ENCODE measurements around the gene LEP. TPM values are rescaled to one million over a fixed set of nuclear protein-coding genes. Genes with fewer than 3 reads are reported as not detected.
A peak's percentile ranks its signal among the peaks of the same experiment; 100 is the strongest.

The LEP gene
- total and polyA plus RNA-seq, 9 of the 15 experiments (the other 6 are each of a cell fraction or from before 2014, with no cell fraction given) = not detected

- TF ChIP-seq CHCHD3 (CRISPR knock-in tag; IDR thresholded peaks at IDR 0.05) = no peak
- no peak for TF ChIP-seq E2F4 (CRISPR knock-in tag; IDR thresholded peaks at IDR 0.05; ENCODE audit: low read depth)
- TF ChIP-seq ETS1 (conservative IDR thresholded peaks at IDR 0.05; ENCODE audit: control insufficient read depth, low read depth, low read length) = no peak
- no peak for TF ChIP-seq FOXJ3 (CRISPR knock-in tag; IDR thresholded peaks at IDR 0.05)
- TF ChIP-seq L3MBTL2 (IDR thresholded peaks at IDR 0.05) = peak; percentile 73; the same call in 1 of the 2 replicates
- TF ChIP-seq ETV5 (CRISPR knock-in tag; IDR thresholded peaks at IDR 0.05; ENCODE audit: low read depth) = 0 out of 2 replicates have a peak, but pooled peaks have one; percentile 38
- TF ChIP-seq HOMEZ (CRISPR knock-in tag; IDR thresholded peaks at IDR 0.05) = no peak
- no peak for TF ChIP-seq TARDBP (IDR thresholded peaks at IDR 0.05)
- TF ChIP-seq MCM7 (IDR thresholded peaks at IDR 0.05) = no peak
- peak; percentile 85; the same call in 1 of the 2 replicates for TF ChIP-seq XRCC5 (IDR thresholded peaks at IDR 0.05; ENCODE audit: low read depth, low read length)
- 0 out of 2 replicates have a peak, but pooled peaks have one; percentile 42 for TF ChIP-seq MTA1 (IDR thresholded peaks at IDR 0.05; ENCODE audit: borderline replicate concordance)
- peak; percentile 79; the same call in 1 of the 2 replicates for TF ChIP-seq MAFG (tag; conservative IDR thresholded peaks at IDR 0.05)
- no peak for TF ChIP-seq BMI1 (IDR thresholded peaks at IDR 0.05; ENCODE audit: low read length)
- TF ChIP-seq SAP30 (IDR thresholded peaks at IDR 0.05; ENCODE audit: borderline replicate concordance, insufficient read depth, low read depth, low read length, poor library complexity, severe bottlenecking) = no peak
- TF ChIP-seq BHLHE40 (IDR thresholded peaks at IDR 0.05; ENCODE audit: low read length) = peak; percentile 49; the same call in 1 of the 2 replicates
- TF ChIP-seq ARID4B (CRISPR knock-in tag; IDR thresholded peaks at IDR 0.05) = 0 out of 2 replicates have a peak, but pooled peaks have one; percentile 38
- no peak for TF ChIP-seq MCM3 (IDR thresholded peaks at IDR 0.05)
- peak; percentile 2 for TF ChIP-seq SP2 (IDR thresholded peaks at IDR 0.05; ENCODE audit: extremely low read depth, low read depth, low read length, poor library complexity, severe bottlenecking)
- no peak for TF ChIP-seq DNMT1 (IDR thresholded peaks at IDR 0.05)
- peak; percentile 45; the same call in 1 of the 2 replicates for TF ChIP-seq TCF3 (CRISPR knock-in tag; IDR thresholded peaks at IDR 0.05)
Observed at GRCh38 chr7:128209229-128210035, 31.6 kb upstream of the LEP start (continued).
